Memory B cell (primary cell): Measurements from ENCODE around the gene NPC1L1.

Source experiments
- ATAC-seq: fragments of 150-1000 bp; cut with Tn5 transposase; 2 replicates; pipeline ENCODE4 v1.10.0; 2021; ENCODE audit warnings: low read depth, mild to moderate bottlenecking, moderate library complexity
- DNase-seq, 2 donors: peaks; one replicate each; pipeline ENCODE4 v3.0.0; 2022; ENCODE audit warnings: low spot score in 2 of 2
- H3K27ac Mint-ChIP-seq: one replicate; pipeline ENCODE4 v1.8.0; 2022; ENCODE audit warnings: mild to moderate bottlenecking, moderate library complexity, mixed read lengths
- H3K27me3 Mint-ChIP-seq: one replicate; pipeline ENCODE4 v1.8.0; 2022; ENCODE audit warnings: mixed read lengths
- H3K36me3 Mint-ChIP-seq: one replicate; pipeline ENCODE4 v1.8.0; 2022; ENCODE audit warnings: mild to moderate bottlenecking, mixed read lengths
- H3K4me1 Mint-ChIP-seq: one replicate; pipeline ENCODE4 v1.8.0; 2022; ENCODE audit warnings: mixed read lengths
- H3K4me3 Mint-ChIP-seq: one replicate; pipeline ENCODE4 v1.8.0; 2022; ENCODE audit warnings: mild to moderate bottlenecking, moderate library complexity, mixed read lengths
- H3K9me3 Mint-ChIP-seq: one replicate; pipeline ENCODE4 v1.8.0; 2022; ENCODE audit warnings: mixed read lengths

Gene NPC1L1

GRCh38 chr7:44541028-44541869 is at the start of gene NPC1L1:
TSS of gene NPC1L1 (minus strand) at chr7:44541330. CDS start at chr7:44541259, 71 bp downstream.
- DNase-seq, result no peak
- Mint-ChIP-seq H3K36me3 (no peaks in the 10 kb centered on the region), H3K9me3 (no peaks in the 10 kb centered on the region), H3K27me3 (no peaks in the 10 kb centered on the region), H3K4me3 (no peak within 1 kb of the TSS), H3K27ac (no peak within 1 kb of the TSS), H3K4me1 (no peaks in the 10 kb centered on the region)
- no peak for ATAC-seq

- DNase-seq, result no peak
- no peaks in the 10 kb centered on the region for H3K9me3 Mint-ChIP-seq
- H3K27ac Mint-ChIP-seq, result no peak overlapping the region
- peaks cover 8% of the 10 kb centered on the region for H3K4me1 Mint-ChIP-seq
- H3K4me3 Mint-ChIP-seq, result no peak overlapping the region
- no peaks in the 10 kb centered on the region for H3K36me3 Mint-ChIP-seq
- H3K27me3 Mint-ChIP-seq, result peaks cover 5% of the 10 kb centered on the region
- ATAC-seq, result no peak
Observed at GRCh38 chr7:44590910-44591309, 49.8 kb upstream of the NPC1L1 start.

- no peak overlapping the region for H3K4me3 Mint-ChIP-seq
- ATAC-seq (peak; percentile 89), DNase-seq (peak; percentile 60 to 65)
- H3K9me3 Mint-ChIP-seq, result no peaks in the 10 kb centered on the region
- H3K4me1 Mint-ChIP-seq, result peaks cover 8% of the 10 kb centered on the region
- H3K27me3 Mint-ChIP-seq, result peaks cover 4% of the 10 kb centered on the region
- no peak overlapping the region for H3K27ac Mint-ChIP-seq
- H3K36me3 Mint-ChIP-seq, result no peaks in the 10 kb centered on the region
Observed at GRCh38 chr7:44587843-44588711, 46.9 kb upstream of the NPC1L1 start.

GRCh38 chr7:44583146-44583865 is 42.2 kb upstream of the NPC1L1 start:
- no peak for DNase-seq
- Mint-ChIP-seq H3K4me3 (peak overlapping the region; percentile 93), H3K27ac (peak overlapping the region; percentile 97), H3K4me1 (peaks cover 17% of the 10 kb centered on the region), H3K9me3 (no peaks in the 10 kb centered on the region), H3K36me3 (peaks cover 12% of the 10 kb centered on the region), H3K27me3 (no peaks in the 10 kb centered on the region)
- ATAC-seq, result no peak

GRCh38 chr7:44581879-44582603 is 40.9 kb upstream of the NPC1L1 start, which contains the start of gene TMED4:
TSS of gene TMED4 (minus strand) at chr7:44582231. CDS start at chr7:44582206, 25 bp downstream.
- ATAC-seq, result peak; percentile 85
- peaks cover 12% of the 10 kb centered on the region for H3K4me1 Mint-ChIP-seq

GRCh38 chr7:44580945-44581878 is 40.1 kb upstream of the NPC1L1 start:
- Mint-ChIP-seq H3K27ac (peak overlapping the region; percentile 97), H3K9me3 (no peaks in the 10 kb centered on the region), H3K27me3 (no peaks in the 10 kb centered on the region), H3K36me3 (peaks cover 13% of the 10 kb centered on the region), H3K4me1 (peaks cover 12% of the 10 kb centered on the region), H3K4me3 (peak overlapping the region; percentile 93)
- no peak for DNase-seq
- peak; percentile 11 for ATAC-seq

More at GRCh38 chr7:44581879-44582603, 40.9 kb upstream of the NPC1L1 start, which contains the start of gene TMED4:
- Mint-ChIP-seq H3K36me3 (peaks cover 12% of the 10 kb centered on the region), H3K27ac (peak within 1 kb of the TSS; percentile 97), H3K4me3 (peak within 1 kb of the TSS; percentile 93), H3K9me3 (no peaks in the 10 kb centered on the region), H3K27me3 (no peaks in the 10 kb centered on the region)
- peak; percentile 100 for DNase-seq

GRCh38 chr7:44576228-44576627 is 35.1 kb upstream of the NPC1L1 start:
- peaks cover 20% of the 10 kb centered on the region for H3K36me3 Mint-ChIP-seq
- no peaks in the 10 kb centered on the region for H3K9me3 Mint-ChIP-seq
- H3K4me1 Mint-ChIP-seq, result peaks cover 36% of the 10 kb centered on the region
- ATAC-seq (no peak), DNase-seq (no peak)
- no peak overlapping the region for H3K4me3 Mint-ChIP-seq
- peak overlapping the region; percentile 22 for H3K27ac Mint-ChIP-seq
- H3K27me3 Mint-ChIP-seq, result no peaks in the 10 kb centered on the region

GRCh38 chr7:44575054-44575453 is 33.9 kb upstream of the NPC1L1 start:
- Mint-ChIP-seq H3K27me3 (no peaks in the 10 kb centered on the region), H3K36me3 (peaks cover 19% of the 10 kb centered on the region), H3K27ac (peak overlapping the region; percentile 94), H3K9me3 (no peaks in the 10 kb centered on the region), H3K4me3 (peak overlapping the region; percentile 89), H3K4me1 (peaks cover 33% of the 10 kb centered on the region)
- ATAC-seq (no peak), DNase-seq (no peak)

GRCh38 chr7:44574287-44574872 is 33.2 kb upstream of the NPC1L1 start:
- Mint-ChIP-seq H3K27me3 (no peaks in the 10 kb centered on the region), H3K27ac (peak overlapping the region; percentile 94), H3K36me3 (peaks cover 20% of the 10 kb centered on the region), H3K9me3 (no peaks in the 10 kb centered on the region), H3K4me3 (peak overlapping the region; percentile 89), H3K4me1 (peaks cover 26% of the 10 kb centered on the region)
- DNase-seq (no peak), ATAC-seq (no peak)

GRCh38 chr7:44573464-44574286 is 32.5 kb upstream of the NPC1L1 start, which contains the start of gene DDX56:
TSS of gene DDX56 (minus strand) at chr7:44573908. CDS start at chr7:44573895, 13 bp downstream.
- Mint-ChIP-seq H3K36me3 (peaks cover 20% of the 10 kb centered on the region), H3K4me3 (peak within 1 kb of the TSS; percentile 89), H3K27ac (peak within 1 kb of the TSS; percentile 94), H3K27me3 (no peaks in the 10 kb centered on the region), H3K4me1 (peaks cover 25% of the 10 kb centered on the region), H3K9me3 (no peaks in the 10 kb centered on the region)
- ATAC-seq, result peak; percentile 94
- DNase-seq, result peak; percentile 70 to 79

GRCh38 chr7:44572771-44573170 is 31.6 kb upstream of the NPC1L1 start:
- Mint-ChIP-seq H3K9me3 (no peaks in the 10 kb centered on the region), H3K36me3 (peaks cover 24% of the 10 kb centered on the region), H3K4me1 (peaks cover 26% of the 10 kb centered on the region), H3K27me3 (no peaks in the 10 kb centered on the region), H3K4me3 (peak overlapping the region; percentile 89), H3K27ac (peak overlapping the region; percentile 94)
- ATAC-seq, result no peak
- no peak for DNase-seq
